IPS DF 4.7 (cell line): ENCODE results near the gene MOK.

Experiments
- DNase-seq: peaks from one replicate; pipeline ENCODE4 v3.0.0-alpha.2; 2013; ENCODE audit warnings: low spot score; ENCODE audit errors: extremely low read depth

MOK gene

GRCh38 chr14:102205560-102205959, 99.4 kb downstream of the MOK start:
- no peak for DNase-seq

- no peak for DNase-seq
Observed at GRCh38 chr14:102203382-102203781, 101.6 kb downstream of the MOK start.

GRCh38 chr14:102202944-102203343, 102.0 kb downstream of the MOK start:
- no peak for DNase-seq

- DNase-seq, result no peak
Observed at GRCh38 chr14:102201776-102202175, 103.2 kb downstream of the MOK start.

- DNase-seq, result no peak
Observed at GRCh38 chr14:102201353-102201738, 103.6 kb downstream of the MOK start.

- DNase-seq, result no peak
Observed at GRCh38 chr14:102200690-102201352, 104.1 kb downstream of the MOK start.

GRCh38 chr14:102197317-102197853, 107.6 kb downstream of the MOK start:
- no peak for DNase-seq

- no peak for DNase-seq
Observed at GRCh38 chr14:102196902-102197230, 108.1 kb downstream of the MOK start.

- no peak for DNase-seq
Observed at GRCh38 chr14:102196039-102196901, 108.7 kb downstream of the MOK start.

- no peak for DNase-seq
Observed at GRCh38 chr14:102195446-102195845, 109.5 kb downstream of the MOK start.

GRCh38 chr14:102194856-102195255, 110.1 kb downstream of the MOK start:
- no peak for DNase-seq

- no peak for DNase-seq
Observed at GRCh38 chr14:102192840-102193502, 112.0 kb downstream of the MOK start.

GRCh38 chr14:102189874-102190273, 115.1 kb downstream of the MOK start:
- no peak for DNase-seq

GRCh38 chr14:102188187-102188586, 116.8 kb downstream of the MOK start:
- no peak for DNase-seq

GRCh38 chr14:102187568-102188001, 117.4 kb downstream of the MOK start:
- no peak for DNase-seq

- no peak for DNase-seq
Observed at GRCh38 chr14:102187044-102187443, 117.9 kb downstream of the MOK start.

GRCh38 chr14:102185360-102185759, 119.6 kb downstream of the MOK start:
- no peak for DNase-seq

- DNase-seq, result no peak
Observed at GRCh38 chr14:102184316-102185035, 120.5 kb downstream of the MOK start.

- no peak for DNase-seq
Observed at GRCh38 chr14:102183886-102184285, 121.1 kb downstream of the MOK start.

GRCh38 chr14:102182936-102183619, 121.9 kb downstream of the MOK start:
- DNase-seq, result no peak

- no peak for DNase-seq
Observed at GRCh38 chr14:102182190-102182589, 122.8 kb downstream of the MOK start.
